ENCODE results near the gene DENND1A. TPM values are rescaled to one million over a fixed set of nuclear protein-coding genes. Genes with fewer than 3 reads are reported as not detected.

Gene DENND1A
- total RNA-seq, 1 experiment from 2014 or later, result 19.7 TPM

DNA sequence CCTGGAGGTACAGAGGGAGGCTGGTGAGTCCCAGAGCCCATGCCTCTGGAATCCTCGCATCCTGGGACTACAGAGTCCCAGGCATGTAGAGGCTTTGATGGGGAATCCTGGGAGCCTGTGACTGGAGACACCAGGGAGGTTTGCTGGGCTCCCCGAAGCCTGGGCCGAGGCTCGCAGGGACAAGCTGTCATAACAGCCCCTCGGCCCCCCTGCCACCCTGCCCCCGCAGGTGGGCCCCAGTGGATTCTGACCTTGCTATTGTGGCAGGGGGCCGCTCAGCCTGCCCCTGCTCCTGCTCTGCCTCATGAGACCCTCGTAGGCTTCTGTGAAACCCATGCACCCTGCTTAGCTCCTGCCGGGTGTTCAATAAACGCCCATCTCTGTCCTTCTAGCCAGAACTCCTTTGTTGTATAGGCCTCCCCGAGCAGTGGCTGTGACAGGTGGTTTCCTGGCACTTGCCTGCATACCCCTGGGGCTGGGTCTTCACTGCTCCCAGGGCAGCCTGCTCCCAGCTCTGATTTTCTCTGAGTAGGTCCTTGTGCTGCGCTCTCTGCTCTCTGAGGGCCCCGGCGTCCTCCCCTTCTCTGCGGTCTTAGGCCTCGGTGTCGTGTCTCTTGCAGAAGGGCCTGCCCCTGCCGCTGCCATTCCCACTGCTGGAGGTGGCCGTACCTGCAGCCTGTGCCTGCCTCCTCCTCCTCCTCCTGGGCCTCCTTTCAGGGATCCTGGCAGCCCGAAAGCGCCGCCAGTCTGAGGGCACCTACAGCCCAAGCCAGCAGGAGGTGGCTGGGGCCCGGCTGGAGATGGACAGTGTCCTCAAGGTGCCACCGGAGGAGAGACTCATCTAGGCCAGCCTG is 553.5 kb downstream of the DENND1A start:
- DNase-seq (ENCODE audit: low read depth, low spot score) (no peak), ATAC-seq (no peak)
- Histone ChIP-seq H3K27me3 (ENCODE audit: control insufficient read depth, insufficient read depth, low read length) (no peaks in the 10 kb centered on the region), H3K36me3 (ENCODE audit: control insufficient read depth, insufficient read depth, low read length) (no peaks in the 10 kb centered on the region), H3K27ac (ENCODE audit: low read length) (no peak overlapping the region), H3K9me3 (ENCODE audit: control insufficient read depth, insufficient read depth, low read depth, low read length) (no peaks in the 10 kb centered on the region), H3K4me1 (ENCODE audit: control insufficient read depth, insufficient read depth, low read length) (no peaks in the 10 kb centered on the region; the same call in 1 of the 2 replicates), H3K4me3 (ENCODE audit: low read depth in 2 of 2, low read length in 2 of 2) (no peak overlapping the region)
- BruUV-seq (replicated peaks), result no TSS peak
- POLR2A ChIA-PET, result no interaction called here
- TF ChIP-seq TCF7L2 (IDR thresholded peaks at IDR 0.05; ENCODE audit: low read depth, low read length), result no peak
- no peak for TF ChIP-seq SIN3A (IDR thresholded peaks at IDR 0.05; ENCODE audit: borderline replicate concordance, insufficient read depth, low read depth, low read length)
- no peak for TF ChIP-seq CTCF (IDR thresholded peaks at IDR 0.05)
- TF ChIP-seq REST (IDR thresholded peaks at IDR 0.05; ENCODE audit: insufficient read depth in 1 of 2, low read depth in 2 of 2, low read length in 1 of 2), result no peak
- no peak for TF ChIP-seq POLR2AphosphoS5 (IDR thresholded peaks at IDR 0.05; ENCODE audit: low read depth, low read length)
- CTCF ChIA-PET, result no interaction called here
- intact Hi-C loops (cut with micrococcal nuclease; ENCODE audit: unreplicated experiment) (no loop called here), in situ Hi-C loops (cut with HindIII; ENCODE audit: low pct_unique_long_range_greater_than_20kb, low sequenced_read_pairs) (no loop called here)

DNA sequence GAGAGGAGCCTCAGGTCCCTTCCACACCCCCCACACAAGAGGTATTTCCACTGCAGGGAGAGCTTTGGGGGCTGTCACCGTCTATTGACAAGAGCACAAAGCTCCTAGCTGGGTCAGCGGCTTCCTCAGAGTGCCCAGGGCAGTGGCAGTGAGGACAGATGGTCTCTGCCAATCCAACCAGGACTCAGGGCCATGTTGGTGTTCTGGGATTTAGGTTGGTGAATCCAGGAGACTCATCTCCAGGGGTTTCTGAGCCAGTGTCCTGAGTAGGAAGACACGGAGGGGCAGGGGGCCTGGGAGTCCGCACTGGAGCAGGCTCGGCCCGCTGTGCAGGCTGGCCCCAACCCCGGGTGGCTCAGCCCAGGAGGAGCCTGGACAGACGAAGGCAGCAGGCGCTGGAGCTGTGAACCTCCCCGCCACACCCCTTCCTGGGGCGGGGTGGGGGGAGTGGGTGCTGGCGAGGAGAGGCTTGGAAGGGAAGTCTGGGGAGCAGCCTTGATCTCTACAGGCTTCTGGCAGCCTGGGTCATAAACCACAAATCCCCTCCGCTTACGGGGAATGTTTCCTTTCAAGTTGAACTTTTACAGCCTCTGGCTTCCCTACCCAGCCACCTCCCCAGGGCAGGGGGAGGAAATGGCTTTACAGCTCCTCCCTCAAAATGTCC is 554.3 kb downstream of the DENND1A start:
- no peak for DNase-seq (ENCODE audit: low read depth, low spot score)
- CTCF ChIA-PET, result no interaction called here
- intact Hi-C loops (cut with micrococcal nuclease; ENCODE audit: unreplicated experiment), result no loop called here

More for the DNA sequence above, 554.3 kb downstream of the DENND1A start:
- Histone ChIP-seq H3K27me3 (ENCODE audit: control insufficient read depth, insufficient read depth, low read length) (no peaks in the 10 kb centered on the region), H3K4me3 (ENCODE audit: low read depth in 2 of 2, low read length in 2 of 2) (no peak overlapping the region), H3K27ac (ENCODE audit: low read length) (no peak overlapping the region), H3K9me3 (ENCODE audit: control insufficient read depth, insufficient read depth, low read depth, low read length) (no peaks in the 10 kb centered on the region), H3K36me3 (ENCODE audit: control insufficient read depth, insufficient read depth, low read length) (no peaks in the 10 kb centered on the region), H3K4me1 (ENCODE audit: control insufficient read depth, insufficient read depth, low read length) (no peaks in the 10 kb centered on the region; the same call in 1 of the 2 replicates)
- POLR2A ChIA-PET, result no interaction called here
- TF ChIP-seq POLR2AphosphoS5 (IDR thresholded peaks at IDR 0.05; ENCODE audit: low read depth, low read length) (no peak), CTCF (IDR thresholded peaks at IDR 0.05) (no peak), REST (IDR thresholded peaks at IDR 0.05; ENCODE audit: insufficient read depth in 1 of 2, low read depth in 2 of 2, low read length in 1 of 2) (no peak), SIN3A (IDR thresholded peaks at IDR 0.05; ENCODE audit: borderline replicate concordance, insufficient read depth, low read depth, low read length) (no peak), TCF7L2 (IDR thresholded peaks at IDR 0.05; ENCODE audit: low read depth, low read length) (no peak)
- in situ Hi-C loops (cut with HindIII; ENCODE audit: low pct_unique_long_range_greater_than_20kb, low sequenced_read_pairs), result no loop called here
- no peak for ATAC-seq
- no TSS peak for BruUV-seq (replicated peaks)
